Activated CD8-positive, alpha-beta T cell treated with anti-CD3 and anti-CD28 coated beads for 36 hours (primary cell): ENCODE results near the gene NRP1. TPM values are rescaled to one million over a fixed set of nuclear protein-coding genes. Genes with fewer than 3 reads are reported as not detected.
A peak's percentile ranks its signal among the peaks of the same experiment; 100 is the strongest.

Experiments
- ATAC-seq: fragments of 200-7000 bp; cut with Tn5 transposase; one replicate; pipeline ENCODE4 v1.10.0; 2021; ENCODE audit warnings: mild to moderate bottlenecking, moderate library complexity
- CTCF ChIA-PET: fragments of 350-600 bp; sonication (Branson Sonifier 250); formaldehyde crosslinking; loops from one replicate; lab custom pipeline; 2021; ENCODE audit warnings: antibody characterized with exemption; lab: Charles Lee
- POLR2A ChIA-PET: fragments of 350-600 bp; sonication (Branson Sonifier 250); formaldehyde crosslinking; loops from one replicate; lab custom pipeline; 2021; ENCODE audit warnings: antibody characterized with exemption; lab: Charles Lee
- DNase-seq: peaks from one replicate; pipeline ENCODE4 v3.0.0-alpha.2; 2020
- H3K27ac Mint-ChIP-seq: one replicate; pipeline ENCODE4 v1.8.0; 2021; ENCODE audit warnings: mild to moderate bottlenecking, mixed read lengths
- H3K27me3 Mint-ChIP-seq: one replicate; pipeline ENCODE4 v1.8.0; 2021; ENCODE audit warnings: mixed read lengths
- H3K36me3 Mint-ChIP-seq: one replicate; pipeline ENCODE4 v1.8.0; 2021; ENCODE audit warnings: low read depth, mixed read lengths
- H3K4me1 Mint-ChIP-seq: one replicate; pipeline ENCODE4 v1.8.0; 2021; ENCODE audit warnings: low read depth, mixed read lengths
- H3K4me3 Mint-ChIP-seq: one replicate; pipeline ENCODE4 v1.8.0; 2021; ENCODE audit warnings: mild to moderate bottlenecking, moderate library complexity, mixed read lengths
- H3K9me3 Mint-ChIP-seq: one replicate; pipeline ENCODE4 v1.8.0; 2021; ENCODE audit warnings: mixed read lengths
- CTCF ChIP-seq: fragments of 200-600 bp; IDR thresholded peaks from one replicate; pipeline ENCODE4 v1.8.0; 2022; ENCODE audit warnings: antibody characterized with exemption, mild to moderate bottlenecking
- intact Hi-C: fragments of 100-400 bp; cut with micrococcal nuclease; formaldehyde crosslinking; loops from one replicate; pipeline ENCODE4 v1.10.0; 2022
- total RNA-seq, 2 experiments: library from RNA; stranded (reverse); gene quantifications; one replicate each; pipeline ENCODE4 v1.2.3, GENCODE V29; 2021

Gene NRP1
- total RNA-seq, 2 experiments from 2014 or later, result 0.22 to 0.79 TPM

GRCh38 chr10:33145451-33146188, 188.8 kb downstream of the NRP1 start:
- peaks cover 42% of the 10 kb centered on the region for H3K4me1 Mint-ChIP-seq
- no peak overlapping the region for H3K4me3 Mint-ChIP-seq
- H3K36me3 Mint-ChIP-seq, result peaks cover 5% of the 10 kb centered on the region
- DNase-seq (no peak), ATAC-seq (no peak)
- no peak for TF ChIP-seq CTCF
- no peaks in the 10 kb centered on the region for H3K27me3 Mint-ChIP-seq
- ChIA-PET CTCF (no interaction called here), POLR2A (no interaction called here)
- intact Hi-C loops, result no loop called here
- peak overlapping the region; percentile 45 for H3K27ac Mint-ChIP-seq
- peaks cover 8% of the 10 kb centered on the region for H3K9me3 Mint-ChIP-seq

GRCh38 chr10:33143160-33143728, 191.2 kb downstream of the NRP1 start:
- H3K36me3 Mint-ChIP-seq, result peaks cover 5% of the 10 kb centered on the region
- DNase-seq (peak; percentile 83), ATAC-seq (peak; percentile 72)
- intact Hi-C loops, result loop anchor here (2.0 kb wide), 1 partner anchor 22 kb away; no protein-coding TSS in a partner anchor
- H3K4me1 Mint-ChIP-seq, result peaks cover 47% of the 10 kb centered on the region
- peaks cover 8% of the 10 kb centered on the region for H3K9me3 Mint-ChIP-seq
- peak overlapping the region; percentile 90 for H3K27ac Mint-ChIP-seq
- no peak overlapping the region for H3K4me3 Mint-ChIP-seq
- ChIA-PET CTCF (interaction anchor here (0.8 to 1.5 kb wide), 8 partner anchors 9 to 190 kb away, joined by 3 to 8 read pairs (median 5); no protein-coding TSS in a partner anchor), POLR2A (interaction anchor here (1.1 to 2.0 kb wide), 3 partner anchors 10 to 344 kb away, joined by 4 to 8 read pairs (median 4); no protein-coding TSS in a partner anchor)
- no peak for TF ChIP-seq CTCF
- no peaks in the 10 kb centered on the region for H3K27me3 Mint-ChIP-seq

GRCh38 chr10:33142295-33142694, 192.2 kb downstream of the NRP1 start:
- ChIA-PET POLR2A (interaction anchor here (1.0 to 2.0 kb wide), 2 partner anchors 9 kb away, joined by 3 to 4 read pairs; no protein-coding TSS in a partner anchor), CTCF (interaction anchor here (1.1 to 1.5 kb wide), 2 partner anchors 13 to 133 kb away, joined by 3 to 4 read pairs; no protein-coding TSS in a partner anchor)
- Mint-ChIP-seq H3K4me3 (no peak overlapping the region), H3K27ac (peak overlapping the region; percentile 90), H3K4me1 (peaks cover 56% of the 10 kb centered on the region), H3K9me3 (peaks cover 4% of the 10 kb centered on the region), H3K27me3 (no peaks in the 10 kb centered on the region), H3K36me3 (peaks cover 5% of the 10 kb centered on the region)
- ATAC-seq, result no peak
- no peak for TF ChIP-seq CTCF
- intact Hi-C loops, result loop anchor here (2.0 kb wide), 1 partner anchor 21 kb away; no protein-coding TSS in a partner anchor
- DNase-seq, result no peak

GRCh38 chr10:33141251-33141650, 193.2 kb downstream of the NRP1 start:
- intact Hi-C loops, result no loop called here
- Mint-ChIP-seq H3K9me3 (no peaks in the 10 kb centered on the region), H3K4me1 (peaks cover 67% of the 10 kb centered on the region), H3K4me3 (no peak overlapping the region), H3K27ac (no peak overlapping the region), H3K27me3 (no peaks in the 10 kb centered on the region), H3K36me3 (peaks cover 2% of the 10 kb centered on the region)
- POLR2A ChIA-PET, result interaction anchor here (1.1 kb wide), 1 partner anchor 21 kb away, joined by 3 read pairs; no protein-coding TSS in a partner anchor
- ATAC-seq (no peak), DNase-seq (no peak)
- TF ChIP-seq CTCF, result no peak
- CTCF ChIA-PET, result interaction anchor here (0.8 to 2.2 kb wide), 3 partner anchors 12 to 132 kb away, joined by 3 to 6 read pairs (median 4); no protein-coding TSS in a partner anchor
